OCI-LY1 (cell line): ENCODE data around the gene SSBP3.
"Not testable (repeated sequence)": the region's sequence is repeated elsewhere in the genome, so short reads cannot be mapped to it uniquely, and the experiment has no call there.

Experiments used
- H2AFZ ChIP-seq: fragments of 200-600 bp; sonication (generic), shearing (Covaris generic); 2 replicates; pipeline ENCODE4 v1.6.0; 2014; ENCODE audit warnings: antibody characterized with exemption, mild to moderate bottlenecking, low read length
- H3F3A ChIP-seq: fragments of 200-600 bp; sonication (generic), shearing (Covaris generic); 2 replicates; pipeline ENCODE4 v1.6.0; 2014; ENCODE audit warnings: mild to moderate bottlenecking, antibody characterized with exemption, low read length, moderate library complexity; ENCODE audit not compliant: insufficient read depth
- H3K27ac ChIP-seq: fragments of 200-600 bp; sonication (generic); 2 replicates; pipeline ENCODE4 v1.5.1; 2014; ENCODE audit warnings: low read length, mixed run types, mild to moderate bottlenecking, low read depth; ENCODE audit not compliant: poor library complexity, severe bottlenecking
- H3K27me3 ChIP-seq: fragments of 200-600 bp; sonication (generic); 2 replicates; pipeline ENCODE4 v1.6.0; 2014; ENCODE audit warnings: antibody characterized with exemption, mild to moderate bottlenecking, low read length, moderate library complexity; ENCODE audit not compliant: insufficient read depth
- H3K36me3 ChIP-seq: fragments of 200-600 bp; sonication (generic); 2 replicates; pipeline ENCODE4 v1.6.1; 2014; ENCODE audit warnings: mild to moderate bottlenecking, antibody characterized with exemption, low read length, moderate library complexity, mixed read lengths; ENCODE audit not compliant: insufficient read depth
- H3K4me1 ChIP-seq: fragments of 200-600 bp; sonication (generic); 2 replicates; pipeline ENCODE4 v1.5.1; 2014; ENCODE audit warnings: mild to moderate bottlenecking, low read length, moderate library complexity; ENCODE audit not compliant: insufficient read depth, severe bottlenecking
- H3K4me2 ChIP-seq: fragments of 200-600 bp; sonication (generic), shearing (Covaris generic); 2 replicates; pipeline ENCODE4 v1.6.1; 2014; ENCODE audit warnings: low read length
- H3K4me3 ChIP-seq: fragments of 200-600 bp; sonication (generic); 2 replicates; pipeline ENCODE4 v1.5.1; 2014; ENCODE audit warnings: low read length, low read depth, mild to moderate bottlenecking, mixed read lengths; ENCODE audit not compliant: poor library complexity, severe bottlenecking
- H3K79me2 ChIP-seq: fragments of 200-600 bp; shearing (Covaris generic); 2 replicates; pipeline ENCODE4 v1.6.1; 2016; ENCODE audit warnings: mixed run types, low read length, mixed read lengths; ENCODE audit not compliant: insufficient read depth
- H3K9ac ChIP-seq: fragments of 200-600 bp; sonication (generic), shearing (Covaris generic); 2 replicates; pipeline ENCODE4 v1.6.1; 2014; ENCODE audit warnings: mild to moderate bottlenecking, low read length, mixed read lengths
- H3K9me2 ChIP-seq: fragments of 200-600 bp; sonication (generic), shearing (Covaris generic); 2 replicates; pipeline ENCODE4 v1.6.1; 2014; ENCODE audit warnings: low read depth, mild to moderate bottlenecking, low read length, mixed read lengths
- H3K9me3 ChIP-seq: fragments of 200-600 bp; shearing (Covaris generic); 2 replicates; pipeline ENCODE4 v1.6.1; 2014; ENCODE audit warnings: low read length, mixed read lengths
- H4K20me1 ChIP-seq: fragments of 200-600 bp; sonication (generic), shearing (Covaris generic); 2 replicates; pipeline ENCODE4 v1.6.0; 2016; ENCODE audit warnings: mild to moderate bottlenecking, low read length; ENCODE audit not compliant: insufficient read depth
- EZH2 ChIP-seq: fragments of 200-600 bp; sonication (generic), shearing (Covaris generic); IDR thresholded peaks from 2 replicates; pipeline ENCODE4 v1.8.0; 2017; ENCODE audit warnings: borderline replicate concordance, mixed run types, mild to moderate bottlenecking, antibody characterized with exemption, low read length, moderate library complexity, mixed read lengths
- TF ChIP-seq, protein P1 (sequence below): fragments of 200-600 bp; sonication (generic), shearing (Covaris generic); IDR thresholded peaks from 2 replicates; pipeline ENCODE4 v1.5.1; 2017; ENCODE audit warnings: mild to moderate bottlenecking, antibody characterized with exemption, low read length, moderate library complexity, mixed read lengths

Gene SSBP3

DNA sequence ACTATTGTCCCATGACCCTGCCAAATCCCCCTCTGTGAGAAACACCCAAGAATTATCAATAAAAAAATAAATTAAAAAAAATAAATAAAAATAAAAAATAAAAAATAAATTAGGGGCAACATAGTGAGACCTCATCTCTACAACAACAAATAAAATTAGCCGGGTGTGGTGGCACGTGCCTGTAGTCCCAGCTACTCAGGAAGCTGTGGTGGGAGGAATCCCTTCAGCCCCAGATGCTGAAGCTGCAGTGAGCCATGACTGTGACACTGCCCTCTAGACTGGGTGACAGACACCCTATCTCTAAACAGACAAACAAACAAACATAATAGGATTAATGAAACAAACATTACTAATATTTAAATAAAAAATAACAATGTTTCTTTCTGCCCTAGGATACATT, 171.9 kb downstream of the SSBP3 start:
- Histone ChIP-seq H3K4me2 (no peak overlapping the region), H3K27ac (no peak overlapping the region), H3K27me3 (no peaks in the 10 kb centered on the region), H3K4me3 (no peak overlapping the region), H3K36me3 (no peaks in the 10 kb centered on the region), H3K79me2 (no peaks in the 10 kb centered on the region), H3K9ac (no peak overlapping the region), H3K9me2 (no peaks in the 10 kb centered on the region), H3K9me3 (no peaks in the 10 kb centered on the region), H3F3A (no peaks in the 10 kb centered on the region), H2AFZ (no peak overlapping the region), H4K20me1 (no peaks in the 10 kb centered on the region), H3K4me1 (no peaks in the 10 kb centered on the region)
- no peak for TF ChIP-seq EZH2
- TF ChIP-seq, protein P1, sequence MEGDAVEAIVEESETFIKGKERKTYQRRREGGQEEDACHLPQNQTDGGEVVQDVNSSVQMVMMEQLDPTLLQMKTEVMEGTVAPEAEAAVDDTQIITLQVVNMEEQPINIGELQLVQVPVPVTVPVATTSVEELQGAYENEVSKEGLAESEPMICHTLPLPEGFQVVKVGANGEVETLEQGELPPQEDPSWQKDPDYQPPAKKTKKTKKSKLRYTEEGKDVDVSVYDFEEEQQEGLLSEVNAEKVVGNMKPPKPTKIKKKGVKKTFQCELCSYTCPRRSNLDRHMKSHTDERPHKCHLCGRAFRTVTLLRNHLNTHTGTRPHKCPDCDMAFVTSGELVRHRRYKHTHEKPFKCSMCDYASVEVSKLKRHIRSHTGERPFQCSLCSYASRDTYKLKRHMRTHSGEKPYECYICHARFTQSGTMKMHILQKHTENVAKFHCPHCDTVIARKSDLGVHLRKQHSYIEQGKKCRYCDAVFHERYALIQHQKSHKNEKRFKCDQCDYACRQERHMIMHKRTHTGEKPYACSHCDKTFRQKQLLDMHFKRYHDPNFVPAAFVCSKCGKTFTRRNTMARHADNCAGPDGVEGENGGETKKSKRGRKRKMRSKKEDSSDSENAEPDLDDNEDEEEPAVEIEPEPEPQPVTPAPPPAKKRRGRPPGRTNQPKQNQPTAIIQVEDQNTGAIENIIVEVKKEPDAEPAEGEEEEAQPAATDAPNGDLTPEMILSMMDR: no peak

DNA sequence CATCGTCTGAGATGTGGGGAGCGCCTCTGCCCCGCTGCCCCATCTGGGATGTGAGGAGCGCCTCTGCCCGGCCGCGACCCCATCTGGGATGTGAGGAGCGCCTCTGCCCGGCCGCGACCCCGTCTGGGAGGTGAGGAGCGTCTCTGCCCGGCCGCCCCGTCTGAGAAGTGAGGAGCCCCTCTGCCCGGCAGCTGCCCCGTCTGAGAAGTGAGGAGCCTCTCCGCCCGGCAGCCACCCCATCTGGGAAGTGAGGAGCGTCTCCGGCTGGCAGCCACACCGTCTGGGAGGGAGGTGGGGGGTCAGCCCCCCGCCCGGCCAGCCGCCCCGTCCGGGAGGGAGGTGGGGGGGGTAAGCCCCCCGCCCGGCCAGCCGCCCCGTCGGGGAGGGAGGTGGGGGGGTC, 173.0 kb downstream of the SSBP3 start:
- H3K27me3 ChIP-seq, H3K4me2 ChIP-seq, H3K4me1 ChIP-seq, H3K36me3 ChIP-seq, H3K4me3 ChIP-seq, H2AFZ ChIP-seq, H3K9me3 ChIP-seq, H3K9me2 ChIP-seq, H4K20me1 ChIP-seq, H3K79me2 ChIP-seq, H3K27ac ChIP-seq, H3F3A ChIP-seq, H3K9ac ChIP-seq: not testable (repeated sequence)

DNA sequence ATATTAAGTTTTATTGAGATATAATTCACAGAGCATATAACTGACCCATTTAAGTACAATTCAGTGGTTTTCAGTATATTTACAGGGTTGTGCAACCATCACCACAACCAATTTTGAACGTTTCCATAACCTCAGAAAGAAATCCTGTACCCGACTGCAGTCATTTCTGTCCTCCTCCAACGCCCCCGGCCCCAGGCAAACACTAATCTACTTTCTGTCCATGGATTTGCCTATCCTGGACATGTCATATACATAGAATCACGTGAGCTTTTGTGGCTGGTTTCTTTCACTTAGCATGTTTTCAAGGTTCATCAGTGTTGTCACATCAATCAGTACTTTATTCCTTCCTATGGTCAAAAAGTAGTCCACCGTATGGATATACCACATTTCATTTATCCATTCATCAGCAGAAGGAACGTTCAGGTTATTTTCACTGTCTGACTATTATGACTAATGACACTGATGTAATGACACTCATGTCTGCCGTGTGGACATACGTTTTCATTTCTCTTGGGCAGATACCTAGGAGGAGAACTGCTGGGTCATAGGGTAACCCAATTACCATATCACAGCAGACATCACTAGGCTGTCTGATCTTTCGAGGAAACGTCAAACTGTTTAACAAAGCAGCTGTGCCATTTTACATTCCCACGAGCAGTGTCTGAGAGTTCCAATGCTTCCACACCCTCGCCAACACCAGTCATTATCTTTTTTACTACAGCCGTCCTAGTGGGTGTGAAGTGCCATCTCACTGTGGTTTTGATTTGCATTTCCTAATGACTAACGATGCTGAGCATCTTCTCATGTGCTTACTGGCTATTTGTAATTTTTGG, 175.5 kb downstream of the SSBP3 start:
- no peak overlapping the region for H3K9ac ChIP-seq
- H3K27me3 ChIP-seq: no peaks in the 10 kb centered on the region
- no peaks in the 10 kb centered on the region for H3K79me2 ChIP-seq
- H3K9me3 ChIP-seq: no peaks in the 10 kb centered on the region
- no peaks in the 10 kb centered on the region for H3F3A ChIP-seq
- no peak overlapping the region for H3K4me3 ChIP-seq
- TF ChIP-seq, protein P1: no peak
- no peak for TF ChIP-seq EZH2
- H3K4me1 ChIP-seq: no peaks in the 10 kb centered on the region
- no peaks in the 10 kb centered on the region for H3K9me2 ChIP-seq
- H3K4me2 ChIP-seq: no peak overlapping the region
- H3K27ac ChIP-seq: no peak overlapping the region
- H2AFZ ChIP-seq: no peak overlapping the region
- H3K36me3 ChIP-seq: no peaks in the 10 kb centered on the region
- H4K20me1 ChIP-seq: no peaks in the 10 kb centered on the region

DNA sequence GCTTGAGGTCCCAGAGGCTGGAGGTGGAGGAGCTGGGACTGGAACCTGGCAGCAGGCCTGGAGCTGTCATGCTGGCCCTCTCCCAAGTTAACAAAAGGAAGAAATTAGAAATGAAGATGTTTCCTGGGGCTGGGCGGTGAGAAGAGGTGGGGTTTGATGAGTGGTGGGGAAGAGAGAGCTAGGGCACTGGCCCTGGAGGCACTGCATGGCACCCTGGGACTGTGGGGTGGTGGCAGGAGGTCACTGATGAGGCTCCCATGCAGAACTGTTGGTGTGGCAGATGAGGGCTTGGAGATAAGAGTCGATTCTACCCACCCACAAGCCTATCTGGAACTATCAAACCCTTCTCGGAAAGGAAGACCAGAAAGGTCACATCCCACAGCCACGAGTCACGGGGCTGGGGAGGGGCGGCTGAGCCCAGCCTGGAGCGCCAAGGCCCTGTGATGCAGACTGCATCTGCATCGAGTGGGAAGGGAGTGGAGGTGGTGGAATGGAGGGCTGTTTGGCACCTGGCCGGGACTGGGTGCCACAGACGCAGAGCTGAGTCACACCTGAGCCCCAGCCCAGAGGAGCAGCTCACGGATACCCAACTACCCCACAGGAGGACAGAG, 176.8 kb downstream of the SSBP3 start:
- Histone ChIP-seq H3K4me1 (no peaks in the 10 kb centered on the region), H3K27me3 (no peaks in the 10 kb centered on the region)

More for the DNA sequence above, 176.8 kb downstream of the SSBP3 start:
- no peaks in the 10 kb centered on the region for H3K79me2 ChIP-seq
- H3K4me2 ChIP-seq: no peak overlapping the region
- no peak overlapping the region for H3K9ac ChIP-seq
- H2AFZ ChIP-seq: no peak overlapping the region
- H3F3A ChIP-seq: no peaks in the 10 kb centered on the region
- no peaks in the 10 kb centered on the region for H4K20me1 ChIP-seq
- TF ChIP-seq EZH2: no peak
- TF ChIP-seq, protein P1: no peak
- no peaks in the 10 kb centered on the region for H3K9me2 ChIP-seq
- H3K36me3 ChIP-seq: no peaks in the 10 kb centered on the region
- no peaks in the 10 kb centered on the region for H3K9me3 ChIP-seq
- no peak overlapping the region for H3K27ac ChIP-seq
- H3K4me3 ChIP-seq: no peak overlapping the region
